WERI-Rb-1 (cell line): ENCODE results near the gene RBMY1J.
"Not testable (repeated sequence)": the region's sequence is repeated elsewhere in the genome, so short reads cannot be mapped to it uniquely, and the experiment has no call there.

Source experiments
- DNase-seq: peaks from one replicate; pipeline ENCODE4 v3.0.0-alpha.2; 2020
- H3K27ac ChIP-seq: fragments of 250-450 bp; sonication (Bioruptor Pico); 2 replicates; pipeline ENCODE4 v1.5.1; 2020; ENCODE audit warnings: mild to moderate bottlenecking, moderate library complexity
- H3K27me3 ChIP-seq: fragments of 250-450 bp; sonication (Bioruptor Pico); 2 replicates; pipeline ENCODE4 v1.5.1; 2021; ENCODE audit warnings: mild to moderate bottlenecking, low read depth, moderate library complexity; ENCODE audit not compliant: insufficient read depth, severe bottlenecking
- H3K36me3 ChIP-seq: fragments of 250-450 bp; sonication (Bioruptor Pico); 2 replicates; pipeline ENCODE4 v1.5.1; 2020; ENCODE audit warnings: mild to moderate bottlenecking, moderate library complexity
- H3K4me3 ChIP-seq: 2 replicates; pipeline ENCODE4 v1.5.1; 2011; ENCODE audit warnings: low read depth, mild to moderate bottlenecking, control low read depth, low read length
- H3K9me3 ChIP-seq: fragments of 250-450 bp; sonication (Bioruptor Pico); 2 replicates; pipeline ENCODE4 v1.5.1; 2021; ENCODE audit warnings: mild to moderate bottlenecking, moderate library complexity; ENCODE audit not compliant: severe bottlenecking
- CTCF ChIP-seq: IDR thresholded peaks from 2 replicates; pipeline ENCODE4 v1.5.1; 2011; ENCODE audit warnings: low read depth, mild to moderate bottlenecking, control low read depth, inconsistent platforms, low read length

RBMY1J gene

GRCh38 chrY:22403110-22403509 is at the start of gene RBMY1J:
TSS of gene RBMY1J (plus strand) at chrY:22403410. CDS start at chrY:22405448, 2,038 bp downstream.
- H3K9me3 ChIP-seq, H3K4me3 ChIP-seq, H3K27me3 ChIP-seq, H3K27ac ChIP-seq, DNase-seq, H3K36me3 ChIP-seq: not testable (repeated sequence)

- no peaks in the 10 kb centered on the region for H3K9me3 ChIP-seq
- no peaks in the 10 kb centered on the region for H3K27me3 ChIP-seq
- no peak overlapping the region for H3K27ac ChIP-seq
- no peak overlapping the region for H3K4me3 ChIP-seq
- no peak for DNase-seq
- TF ChIP-seq CTCF = no peak
- H3K36me3 ChIP-seq = no peaks in the 10 kb centered on the region
Measured at GRCh38 chrY:22367416-22367815, 35.8 kb upstream of the RBMY1J start.

- H3K27me3 ChIP-seq = no peaks in the 10 kb centered on the region
- no peaks in the 10 kb centered on the region for H3K36me3 ChIP-seq
- H3K9me3 ChIP-seq = no peaks in the 10 kb centered on the region
- no peak for TF ChIP-seq CTCF
- H3K27ac ChIP-seq = no peak overlapping the region
- H3K4me3 ChIP-seq = no peak overlapping the region
- no peak for DNase-seq
Measured at GRCh38 chrY:22370623-22371022, 32.6 kb upstream of the RBMY1J start.

GRCh38 chrY:22373494-22373893 is 29.7 kb upstream of the RBMY1J start:
- H3K9me3 ChIP-seq = no peaks in the 10 kb centered on the region
- no peak for DNase-seq
- H3K4me3 ChIP-seq = no peak overlapping the region
- no peak overlapping the region for H3K27ac ChIP-seq
- no peaks in the 10 kb centered on the region for H3K36me3 ChIP-seq
- no peaks in the 10 kb centered on the region for H3K27me3 ChIP-seq
- TF ChIP-seq CTCF = no peak

GRCh38 chrY:22444718-22445396 is 41.6 kb downstream of the RBMY1J start:
- H3K9me3 ChIP-seq, H3K36me3 ChIP-seq, H3K4me3 ChIP-seq, DNase-seq, H3K27ac ChIP-seq, H3K27me3 ChIP-seq: not testable (repeated sequence)

GRCh38 chrY:22455522-22455921 is 52.3 kb downstream of the RBMY1J start:
- H3K9me3 ChIP-seq, H3K36me3 ChIP-seq, DNase-seq, H3K4me3 ChIP-seq, H3K27ac ChIP-seq, H3K27me3 ChIP-seq: not testable (repeated sequence)

- not testable (repeated sequence) for H3K9me3 ChIP-seq, DNase-seq, H3K4me3 ChIP-seq, H3K27me3 ChIP-seq, H3K36me3 ChIP-seq, H3K27ac ChIP-seq
Measured at GRCh38 chrY:22461962-22462361, 58.8 kb downstream of the RBMY1J start.
